GM21381 (cell line): ENCODE data around the gene ACTMAP.

Experiments used
- ATAC-seq: cut with Tn5 transposase; IDR thresholded peaks from one replicate; pipeline ENCODE4 v1.9.1; 2021; ENCODE audit warnings: mild to moderate bottlenecking, moderate library complexity; ENCODE audit not compliant: unreplicated experiment

ACTMAP gene

GRCh38 chr19:40701758-40702157 lies 48.5 kb downstream of the ACTMAP start:
- ATAC-seq: no peak

GRCh38 chr19:40700083-40700482 lies 50.2 kb downstream of the ACTMAP start:
- no peak for ATAC-seq

- no peak for ATAC-seq
Observed at GRCh38 chr19:40697007-40697406, 53.3 kb downstream of the ACTMAP start.

- ATAC-seq: no peak
Observed at GRCh38 chr19:40695881-40696280, 54.4 kb downstream of the ACTMAP start.

- no peak for ATAC-seq
Observed at GRCh38 chr19:40693896-40694295, 56.4 kb downstream of the ACTMAP start.

GRCh38 chr19:40693150-40693788 lies 57.0 kb downstream of the ACTMAP start:
- no peak for ATAC-seq

- ATAC-seq: no peak
Observed at GRCh38 chr19:40692212-40692551, 58.1 kb downstream of the ACTMAP start.

GRCh38 chr19:40691421-40692211 lies 58.7 kb downstream of the ACTMAP start:
- no peak for ATAC-seq
